Neural cell (in vitro differentiated cells): ENCODE data around the gene PTPRR. TPM values are rescaled to one million over a fixed set of nuclear protein-coding genes. Genes with fewer than 3 reads are reported as not detected.

ENCODE experiments used
- H2AFZ ChIP-seq: fragments of 200-600, 300-800 bp; sonication (generic), shearing (Covaris generic); 2 replicates; pipeline ENCODE4 v1.6.0; 2014; ENCODE audit warnings: low read depth, mild to moderate bottlenecking, antibody characterized with exemption, low read length, moderate library complexity
- H3F3A ChIP-seq: fragments of 200-600 bp; shearing (Covaris generic); 2 replicates; pipeline ENCODE4 v1.6.1; 2016; ENCODE audit warnings: mild to moderate bottlenecking, moderate library complexity, mixed read lengths, antibody characterized with exemption, low read length; ENCODE audit not compliant: insufficient read depth, poor library complexity, severe bottlenecking
- H3K27ac ChIP-seq: fragments of 200-600, 300-800 bp; sonication (generic), shearing (Covaris generic); 2 replicates; pipeline ENCODE4 v1.5.1; 2014; ENCODE audit warnings: mild to moderate bottlenecking, low read length, moderate library complexity
- H3K27me3 ChIP-seq: fragments of 300-800, 200-600 bp; sonication (generic), shearing (Covaris generic); 2 replicates; pipeline ENCODE4 v1.6.0; 2014; ENCODE audit warnings: mild to moderate bottlenecking, low read depth, low read length, moderate library complexity; ENCODE audit not compliant: insufficient read depth
- H3K36me3 ChIP-seq: fragments of 300-800, 200-600 bp; sonication (generic), shearing (Covaris generic); 2 replicates; pipeline ENCODE4 v1.5.1; 2014; ENCODE audit warnings: mild to moderate bottlenecking, antibody characterized with exemption, low read length, moderate library complexity; ENCODE audit not compliant: insufficient read depth
- H3K4me2 ChIP-seq: fragments of 300-800, 200-600 bp; sonication (generic), shearing (Covaris generic); 2 replicates; pipeline ENCODE4 v1.6.0; 2014; ENCODE audit warnings: mild to moderate bottlenecking, low read length
- H3K4me3 ChIP-seq: fragments of 300-800, 200-600 bp; sonication (generic), shearing (Covaris generic); 2 replicates; pipeline ENCODE4 v1.5.1; 2014; ENCODE audit warnings: mild to moderate bottlenecking, low read length, moderate library complexity
- H3K79me2 ChIP-seq: fragments of 200-600 bp; shearing (Covaris generic); replicated peaks from 2 replicates; pipeline ENCODE4 v1.6.0; 2014; ENCODE audit warnings: mild to moderate bottlenecking, low read length, moderate library complexity; ENCODE audit not compliant: insufficient read depth
- H3K9ac ChIP-seq: fragments of 300-800, 200-600 bp; sonication (generic), shearing (Covaris generic); 2 replicates; pipeline ENCODE4 v1.6.1; 2016; ENCODE audit warnings: mild to moderate bottlenecking, low read length, mixed read lengths
- H3K9me2 ChIP-seq: fragments of 200-600 bp; shearing (Covaris generic); 2 replicates; pipeline ENCODE4 v1.6.1; 2016; ENCODE audit warnings: mild to moderate bottlenecking, low read length, mixed read lengths; ENCODE audit not compliant: insufficient read depth
- H3K9me3 ChIP-seq: fragments of 200-600, 300-800 bp; sonication (generic), shearing (Covaris generic); 2 replicates; pipeline ENCODE4 v1.6.1; 2016; ENCODE audit warnings: mild to moderate bottlenecking, mixed run types, low read length, moderate library complexity, mixed read lengths
- H4K20me1 ChIP-seq: fragments of 200-600 bp; shearing (Covaris generic); 2 replicates; pipeline ENCODE4 v1.6.1; 2016; ENCODE audit warnings: mild to moderate bottlenecking, mixed run types; ENCODE audit not compliant: insufficient read depth
- EP300 ChIP-seq: fragments of 450-650 bp; conservative IDR thresholded peaks from 2 replicates; pipeline ENCODE4 v1.6.1; 2014; ENCODE audit warnings: antibody characterized with exemption, mild to moderate bottlenecking, moderate library complexity; ENCODE audit not compliant: poor library complexity, severe bottlenecking
- EZH2 ChIP-seq: fragments of 200-600, 300-800 bp; shearing (Covaris generic), sonication (generic); IDR thresholded peaks from 2 replicates; pipeline ENCODE4 v1.6.1; 2014; ENCODE audit warnings: antibody characterized with exemption, low read length, borderline replicate concordance, mild to moderate bottlenecking; ENCODE audit not compliant: insufficient read depth, poor library complexity, severe bottlenecking
- POLR2AphosphoS5 ChIP-seq: IDR thresholded peaks from 2 replicates; pipeline ENCODE4 v1.6.1; 2012
- RAD21 ChIP-seq: fragments of 450-650 bp; conservative IDR thresholded peaks from 2 replicates; pipeline ENCODE4 v1.6.1; 2014; ENCODE audit warnings: antibody characterized with exemption, mild to moderate bottlenecking, moderate library complexity
- REST ChIP-seq: IDR thresholded peaks from 2 replicates; pipeline ENCODE4 v1.6.1; 2012; ENCODE audit warnings: borderline replicate concordance
- SMC3 ChIP-seq: fragments of 450-650 bp; conservative IDR thresholded peaks from 2 replicates; pipeline ENCODE4 v1.6.1; 2014; ENCODE audit warnings: antibody characterized with exemption, mild to moderate bottlenecking, moderate library complexity; ENCODE audit not compliant: poor library complexity
- TAF1 ChIP-seq: IDR thresholded peaks from 2 replicates; pipeline ENCODE4 v1.6.1; 2012; ENCODE audit warnings: low read depth
- polyA plus RNA-seq: library from polyadenylated mRNA; depleted of rRNA; stranded (reverse); fragments of >200 nt; gene quantifications from 2 replicates; pipeline ENCODE4 v1.2.3, GENCODE V29; 2014
- TF ChIP-seq, protein P1 (sequence below): fragments of 450-650 bp; IDR thresholded peaks from 2 replicates; pipeline ENCODE4 v1.5.1; 2014; ENCODE audit warnings: antibody characterized with exemption, mild to moderate bottlenecking, moderate library complexity; ENCODE audit not compliant: poor library complexity, severe bottlenecking

PTPRR gene
- polyA plus RNA-seq, 1 donor from 2014 or later, result 2.2 TPM

DNA sequence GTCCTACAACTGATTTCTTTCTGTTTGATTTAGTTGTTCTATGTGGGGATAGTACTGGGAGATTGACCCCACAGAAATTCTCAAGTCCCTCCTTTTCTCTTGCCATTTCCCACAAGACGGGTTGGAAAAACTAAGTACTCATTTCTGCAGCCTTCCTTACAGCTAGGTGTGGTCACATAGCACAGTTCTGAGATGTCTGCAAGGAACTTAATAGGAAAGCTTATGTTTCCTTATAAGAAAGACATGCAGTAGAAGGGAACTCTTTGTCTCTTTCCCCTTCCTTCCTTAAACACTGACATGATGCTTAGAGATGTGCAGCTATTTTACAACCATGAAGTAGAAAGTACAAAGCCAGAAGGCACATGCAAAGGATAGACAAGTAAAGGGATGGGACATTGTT, 113.7 kb downstream of the PTPRR start:
- H2AFZ ChIP-seq, result no peak overlapping the region
- H3K79me2 ChIP-seq, result no peaks in the 10 kb centered on the region
- H4K20me1 ChIP-seq, result no peaks in the 10 kb centered on the region
- H3K27me3 ChIP-seq, result no peaks in the 10 kb centered on the region
- no peaks in the 10 kb centered on the region for H3K9me2 ChIP-seq
- no peak overlapping the region for H3K9ac ChIP-seq
- H3K9me3 ChIP-seq, result no peaks in the 10 kb centered on the region
- no peak overlapping the region for H3K27ac ChIP-seq
- peaks cover 6% of the 10 kb centered on the region for H3F3A ChIP-seq
- no peak overlapping the region for H3K4me2 ChIP-seq
- no peak overlapping the region for H3K4me3 ChIP-seq
- no peak for TF ChIP-seq EZH2
- TF ChIP-seq, protein P1, sequence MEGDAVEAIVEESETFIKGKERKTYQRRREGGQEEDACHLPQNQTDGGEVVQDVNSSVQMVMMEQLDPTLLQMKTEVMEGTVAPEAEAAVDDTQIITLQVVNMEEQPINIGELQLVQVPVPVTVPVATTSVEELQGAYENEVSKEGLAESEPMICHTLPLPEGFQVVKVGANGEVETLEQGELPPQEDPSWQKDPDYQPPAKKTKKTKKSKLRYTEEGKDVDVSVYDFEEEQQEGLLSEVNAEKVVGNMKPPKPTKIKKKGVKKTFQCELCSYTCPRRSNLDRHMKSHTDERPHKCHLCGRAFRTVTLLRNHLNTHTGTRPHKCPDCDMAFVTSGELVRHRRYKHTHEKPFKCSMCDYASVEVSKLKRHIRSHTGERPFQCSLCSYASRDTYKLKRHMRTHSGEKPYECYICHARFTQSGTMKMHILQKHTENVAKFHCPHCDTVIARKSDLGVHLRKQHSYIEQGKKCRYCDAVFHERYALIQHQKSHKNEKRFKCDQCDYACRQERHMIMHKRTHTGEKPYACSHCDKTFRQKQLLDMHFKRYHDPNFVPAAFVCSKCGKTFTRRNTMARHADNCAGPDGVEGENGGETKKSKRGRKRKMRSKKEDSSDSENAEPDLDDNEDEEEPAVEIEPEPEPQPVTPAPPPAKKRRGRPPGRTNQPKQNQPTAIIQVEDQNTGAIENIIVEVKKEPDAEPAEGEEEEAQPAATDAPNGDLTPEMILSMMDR, result no peak
- no peak for TF ChIP-seq POLR2AphosphoS5
- no peak for TF ChIP-seq TAF1
- no peak for TF ChIP-seq REST
- no peak for TF ChIP-seq EP300
- TF ChIP-seq SMC3, result no peak
- TF ChIP-seq RAD21, result no peak
- H3K36me3 ChIP-seq, result no peaks in the 10 kb centered on the region

DNA sequence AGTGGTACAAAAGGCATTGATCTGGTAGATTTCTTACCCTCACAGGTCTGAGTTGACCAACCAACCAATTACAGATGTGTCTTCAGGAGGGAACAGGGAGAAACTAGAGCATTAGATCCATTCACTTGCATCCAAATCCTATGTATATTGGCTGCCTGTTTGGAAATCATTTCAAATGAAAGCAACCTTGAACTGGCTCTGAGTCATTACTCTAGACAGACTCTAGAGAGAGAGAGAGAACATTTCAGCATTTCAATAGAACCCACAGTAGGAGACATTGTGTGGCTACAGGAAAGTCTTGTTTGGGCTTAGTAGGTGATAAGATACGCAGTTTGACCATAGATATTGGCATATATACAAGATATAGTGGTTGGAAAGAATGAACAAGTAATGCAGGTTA, 114.5 kb downstream of the PTPRR start:
- H2AFZ ChIP-seq, result no peak overlapping the region
- peaks cover 3% of the 10 kb centered on the region for H3F3A ChIP-seq

More for the DNA sequence above, 114.5 kb downstream of the PTPRR start:
- H3K9me3 ChIP-seq, result no peaks in the 10 kb centered on the region
- H3K79me2 ChIP-seq, result no peaks in the 10 kb centered on the region
- H3K36me3 ChIP-seq, result no peaks in the 10 kb centered on the region
- TF ChIP-seq REST, result no peak
- TF ChIP-seq SMC3, result no peak
- TF ChIP-seq, protein P1, result no peak
- H3K27ac ChIP-seq, result no peak overlapping the region
- H3K27me3 ChIP-seq, result no peaks in the 10 kb centered on the region
- H3K4me2 ChIP-seq, result no peak overlapping the region
- H3K4me3 ChIP-seq, result no peak overlapping the region
- H3K9me2 ChIP-seq, result no peaks in the 10 kb centered on the region
- no peak overlapping the region for H3K9ac ChIP-seq
- no peaks in the 10 kb centered on the region for H4K20me1 ChIP-seq
